H1 (cell line): Measurements from ENCODE around the gene CADPS. TPM values are rescaled to one million over a fixed set of nuclear protein-coding genes. Genes with fewer than 3 reads are reported as not detected.

ENCODE experiments used
- CTCF ChIA-PET: fragments of 300-600 bp; sonication (Branson Sonifier 250); formaldehyde crosslinking; loops from one replicate; lab custom pipeline; 2021; ENCODE audit not compliant: partially characterized antibody; lab: Charles Lee
- POLR2A ChIA-PET: fragments of 300-600 bp; sonication (Branson Sonifier 250); formaldehyde crosslinking; loops from one replicate; lab custom pipeline; 2021; ENCODE audit warnings: inconsistent platforms; ENCODE audit not compliant: partially characterized antibody; lab: Charles Lee
- DNase-seq, 2 experiments: peaks; one replicate each; pipeline versions ENCODE4 v3.0.0 to v3.0.0-alpha.2; 2010 to 2022; ENCODE audit warnings: low spot score in 2 of 2, low read depth in 1 of 2, mixed read lengths in 1 of 2
- FAIRE-seq: peaks from 2 replicates; lab custom pipeline; 2011; peaks lifted over from hg19 to GRCh38; lab: Jason Lieb, UNC
- H2AFZ ChIP-seq: 2 replicates; pipeline ENCODE4 v1.8.1; 2012; ENCODE audit warnings: low read length, inconsistent platforms
- H2AK5ac ChIP-seq: 2 replicates; pipeline ENCODE4 v1.6.1; 2013; ENCODE audit warnings: low read depth, low read length
- H2BK120ac ChIP-seq: replicated peaks from 2 replicates; pipeline ENCODE3; 2013; ENCODE audit warnings: low read depth, low read length, inconsistent platforms
- H2BK12ac ChIP-seq: 2 replicates; pipeline ENCODE4 v1.6.1; 2013; ENCODE audit warnings: low read depth, low read length
- H2BK15ac ChIP-seq: 2 replicates; pipeline ENCODE4 v1.6.1; 2013; ENCODE audit warnings: low read length
- H2BK20ac ChIP-seq: 2 replicates; pipeline ENCODE4 v1.6.1; 2013; ENCODE audit warnings: low read length
- H2BK5ac ChIP-seq: 2 replicates; pipeline ENCODE4 v1.6.1; 2013; ENCODE audit warnings: low read depth, low read length
- H3K14ac ChIP-seq: 2 replicates; pipeline ENCODE4 v1.6.1; 2013; ENCODE audit warnings: inconsistent platforms; ENCODE audit not compliant: insufficient read length
- H3K18ac ChIP-seq: 2 replicates; pipeline ENCODE4 v1.6.1; 2013; ENCODE audit warnings: low read length; ENCODE audit errors: extremely low read depth
- H3K23ac ChIP-seq: 2 replicates; pipeline ENCODE4 v1.6.1; 2013; ENCODE audit warnings: inconsistent platforms; ENCODE audit not compliant: insufficient read length
- H3K23me2 ChIP-seq: 2 replicates; pipeline ENCODE4 v1.6.1; 2013; ENCODE audit warnings: low read depth, low read length
- H3K27ac ChIP-seq: 2 replicates; pipeline ENCODE4 v1.6.1; 2011; ENCODE audit warnings: low read depth, low read length, inconsistent platforms
- H3K27me3 ChIP-seq, 4 experiments: replicated peaks in 1 of 4; 1 replicate in 1 of 4; 2 replicates in 3 of 4; pipeline versions ENCODE4 v1.6.1 to v1.8.1; 2011 to 2013; ENCODE audit warnings: low read length in 3 of 4, mild to moderate bottlenecking in 3 of 4, inconsistent platforms in 2 of 4, mixed read lengths in 2 of 4, moderate library complexity in 1 of 4; ENCODE audit not compliant: control insufficient read depth in 3 of 4, insufficient read depth in 3 of 4; ENCODE audit errors: extremely low read depth in 1 of 4
- H3K36me3 ChIP-seq, 4 experiments: 2 replicates each; pipeline versions ENCODE4 v1.6.1 to v1.8.1; 2011 to 2013; ENCODE audit warnings: mild to moderate bottlenecking in 4 of 4, low read length in 3 of 4, moderate library complexity in 2 of 4, control low read depth in 1 of 4, inconsistent platforms in 1 of 4; ENCODE audit not compliant: insufficient read depth in 4 of 4, control insufficient read depth in 2 of 4
- H3K4ac ChIP-seq: replicated peaks from 2 replicates; pipeline ENCODE3; 2013; ENCODE audit warnings: low read length, low read depth, mixed read lengths, inconsistent platforms; ENCODE audit not compliant: insufficient read length
- H3K4me1 ChIP-seq, 4 experiments: replicated peaks in 1 of 4; 1 replicate in 1 of 4; 2 replicates in 3 of 4; pipeline versions ENCODE4 v1.6.1 to v1.8.1; 2011 to 2013; ENCODE audit warnings: low read length in 3 of 4, inconsistent platforms in 2 of 4, mixed read lengths in 1 of 4; ENCODE audit not compliant: insufficient read depth in 4 of 4, control insufficient read depth in 3 of 4
- H3K4me2 ChIP-seq, 2 experiments: 2 replicates each; pipeline versions ENCODE4 v1.6.1 to v1.8.1; 2011 to 2013; ENCODE audit warnings: low read depth in 2 of 2, low read length in 2 of 2, control low read depth in 1 of 2, inconsistent platforms in 1 of 2, mild to moderate bottlenecking in 1 of 2; ENCODE audit not compliant: insufficient read depth in 1 of 2
- H3K4me3 ChIP-seq, 4 experiments: fragments of 200-600, 300-600 bp in 1 of 4; sonication (generic), shearing (Covaris generic), sonication (Bioruptor Twin) in 1 of 4; 2 replicates each; pipeline versions ENCODE4 v1.5.1 to v1.8.1; 2011 to 2016; ENCODE audit warnings: low read length in 4 of 4, low read depth in 3 of 4, control low read depth in 2 of 4, inconsistent platforms in 2 of 4, mild to moderate bottlenecking in 2 of 4, mixed read lengths in 1 of 4, moderate library complexity in 1 of 4; ENCODE audit not compliant: insufficient read depth in 2 of 4; ENCODE audit errors: extremely low read depth in 1 of 4
- H3K56ac ChIP-seq: replicated peaks from 2 replicates; pipeline ENCODE3; 2013; ENCODE audit warnings: low read depth, mild to moderate bottlenecking, mixed read lengths, low read length, inconsistent platforms; ENCODE audit not compliant: insufficient read length
- H3K79me1 ChIP-seq: 2 replicates; pipeline ENCODE4 v1.6.1; 2013; ENCODE audit warnings: low read depth, low read length, control low read depth
- H3K79me2 ChIP-seq, 2 experiments: 2 replicates each; pipeline versions ENCODE4 v1.6.1 to v1.8.1; 2012 to 2013; ENCODE audit warnings: low read length in 2 of 2, mild to moderate bottlenecking in 2 of 2, inconsistent platforms in 1 of 2; ENCODE audit not compliant: insufficient read depth in 2 of 2, control insufficient read depth in 1 of 2
- H3K9ac ChIP-seq, 4 experiments: replicated peaks in 1 of 4; 1 replicate in 1 of 4; 2 replicates in 3 of 4; pipeline versions ENCODE4 v1.6.1 to v1.8.1; 2011 to 2013; ENCODE audit warnings: low read depth in 3 of 4, low read length in 3 of 4, control low read depth in 2 of 4, mild to moderate bottlenecking in 2 of 4, moderate library complexity in 2 of 4, inconsistent platforms in 1 of 4; ENCODE audit errors: extremely low read depth in 1 of 4
- H3K9me3 ChIP-seq, 2 experiments: 2 replicates each; pipeline versions ENCODE4 v1.6.1 to v1.8.1; 2012 to 2013; ENCODE audit warnings: mild to moderate bottlenecking in 2 of 2, moderate library complexity in 2 of 2, control low read depth in 1 of 2, inconsistent platforms in 1 of 2, low read depth in 1 of 2, low read length in 1 of 2, mixed read lengths in 1 of 2; ENCODE audit not compliant: insufficient read depth in 2 of 2
- H4K20me1 ChIP-seq, 2 experiments: replicated peaks in 1 of 2; 2 replicates each; pipeline versions ENCODE3 to v1.8.1; 2011 to 2013; ENCODE audit warnings: inconsistent platforms in 2 of 2, low read length in 2 of 2, mild to moderate bottlenecking in 1 of 2; ENCODE audit not compliant: insufficient read depth in 2 of 2, control insufficient read depth in 1 of 2
- H4K5ac ChIP-seq: 2 replicates; pipeline ENCODE4 v1.6.1; 2013; ENCODE audit warnings: low read length, low read depth, mixed read lengths, inconsistent platforms; ENCODE audit not compliant: insufficient read length
- H4K8ac ChIP-seq: 2 replicates; pipeline ENCODE4 v1.8.0; 2013; ENCODE audit warnings: mild to moderate bottlenecking, moderate library complexity, low read length, inconsistent platforms; ENCODE audit not compliant: insufficient read depth; ENCODE audit errors: extremely low read depth
- H4K91ac ChIP-seq: replicated peaks from 2 replicates; pipeline ENCODE3; 2013; ENCODE audit warnings: low read length, mixed read lengths, inconsistent platforms; ENCODE audit not compliant: insufficient read length
- ATF3 ChIP-seq: IDR thresholded peaks from 2 replicates; pipeline ENCODE4 v1.6.1; 2011; ENCODE audit warnings: low read depth, mild to moderate bottlenecking, low read length; ENCODE audit not compliant: insufficient read depth
- BCL11A ChIP-seq, 2 experiments: IDR thresholded peaks; one replicate each; pipeline ENCODE4 v1.6.1; 2011; ENCODE audit warnings: low read depth in 2 of 2, low read length in 2 of 2, mild to moderate bottlenecking in 2 of 2
- BRCA1 ChIP-seq: IDR thresholded peaks from 2 replicates; pipeline ENCODE4 v1.6.1; 2012; ENCODE audit warnings: low read depth, low read length, improper control_type of control experiment
- CREB1 ChIP-seq: IDR thresholded peaks from 2 replicates; pipeline ENCODE4 v1.6.1; 2012; ENCODE audit warnings: inconsistent platforms
- FOSL1 ChIP-seq: IDR thresholded peaks from 2 replicates; pipeline ENCODE4 v1.6.1; 2011; ENCODE audit warnings: mild to moderate bottlenecking, low read depth, low read length, moderate library complexity; ENCODE audit not compliant: insufficient read depth
- GTF2F1 ChIP-seq: IDR thresholded peaks from 2 replicates; pipeline ENCODE4 v1.6.1; 2012; ENCODE audit warnings: low read depth, low read length, improper control_type of control experiment, borderline replicate concordance
- JUND ChIP-seq: IDR thresholded peaks from 2 replicates; pipeline ENCODE4 v1.6.1; 2011; ENCODE audit warnings: mild to moderate bottlenecking, improper control_type of control experiment, low read length
- POLR2AphosphoS5 ChIP-seq: IDR thresholded peaks from 2 replicates; pipeline ENCODE4 v1.6.1; 2011; ENCODE audit warnings: low read depth, low read length
- POU5F1 ChIP-seq: IDR thresholded peaks from 2 replicates; pipeline ENCODE4 v1.6.1; 2011; ENCODE audit warnings: low read depth, mild to moderate bottlenecking, low read length, moderate library complexity
- SP1 ChIP-seq: IDR thresholded peaks from 2 replicates; pipeline ENCODE4 v1.6.1; 2011; ENCODE audit warnings: low read depth, low read length
- SP2 ChIP-seq: IDR thresholded peaks from 2 replicates; pipeline ENCODE4 v1.6.1; 2012; ENCODE audit warnings: mild to moderate bottlenecking, low read length, inconsistent platforms
- SUZ12 ChIP-seq: fragments of 200-600 bp; sonication (generic); IDR thresholded peaks from 2 replicates; pipeline ENCODE4 v1.6.1; 2012; ENCODE audit warnings: mild to moderate bottlenecking, inconsistent platforms, low read length, moderate library complexity, mixed read lengths
- TAF7 ChIP-seq: optimal IDR thresholded peaks from 2 replicates; pipeline ENCODE3; 2011; ENCODE audit warnings: low read depth, mild to moderate bottlenecking, inconsistent platforms, low read length, moderate library complexity, borderline replicate concordance
- TBP ChIP-seq: IDR thresholded peaks from 2 replicates; pipeline ENCODE4 v1.6.1; 2011; ENCODE audit warnings: low read depth, low read length, improper control_type of control experiment
- USF2 ChIP-seq: IDR thresholded peaks from 2 replicates; pipeline ENCODE4 v1.6.1; 2011; ENCODE audit warnings: low read length, improper control_type of control experiment
- WGBS, 2 experiments: shearing (Covaris generic) in 1 of 2; methylation state at CpG; one replicate each; pipeline versions ENCODE4 v1.1.6 to v1.1.7; 2013 to 2015; ENCODE audit warnings: low lambda C conversion rate in 2 of 2, mixed read lengths in 2 of 2, inconsistent platforms in 1 of 2, low coverage in 1 of 2, missing lambda C conversion rate in 1 of 2; ENCODE audit not compliant: insufficient replicate concordance in 2 of 2, insufficient coverage in 1 of 2, insufficient read length in 1 of 2; ENCODE audit errors: extremely low coverage in 1 of 2, missing lambda C conversion rate in 1 of 2; 5-methylcytosine and 5-hydroxymethylcytosine counted together
- polyA plus RNA-seq, 7 experiments: library from polyadenylated mRNA; depleted of rRNA in 3 of 7; stranded (reverse) in 5 of 7; unstranded in 2 of 7; fragments of >200 nt in 5 of 7; fragments of 200-250 nt in 2 of 7; gene quantifications; 1 replicate in 5 of 7; 2 replicates in 1 of 7; 4 replicates in 1 of 7; pipeline versions ENCODE4 v1.2.1 to v1.2.3, GENCODE V29; 2011 to 2013; ENCODE audit warnings: missing spikeins in 2 of 7, mixed read lengths in 2 of 7
- total RNA-seq: library from RNA; stranded (reverse); fragmentation: NEBNext Ultra II Directional; extraction: Animal tissue kit (Norgen Biotek cat#: 25700); gene quantifications from 2 replicates; pipeline ENCODE4 v1.2.1, GENCODE V29; 2021

Gene CADPS
- total and polyA plus RNA-seq, 2 of the 8 experiments (the other 6 are each of a cell fraction or from before 2014, with no cell fraction given), result 7.1 to 10.2 TPM

DNA sequence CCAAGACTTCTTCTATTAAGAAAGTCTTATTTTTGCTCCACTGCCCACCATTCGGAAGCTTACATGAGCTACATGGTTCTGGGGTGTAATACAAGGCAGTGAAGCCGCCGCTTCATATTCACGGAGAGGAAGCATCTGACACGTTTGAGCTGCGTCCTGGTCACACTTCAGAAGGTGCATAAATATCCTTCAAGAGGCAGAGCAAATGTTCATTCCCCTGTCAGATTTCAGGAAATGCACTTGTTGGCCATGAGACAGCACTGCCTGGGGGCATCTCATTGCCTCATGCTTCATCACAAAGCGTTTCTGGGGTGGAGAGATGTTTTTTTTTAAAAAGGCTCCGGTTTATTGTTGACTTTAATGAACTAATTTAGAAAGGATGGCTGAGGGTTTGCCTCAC is 119.9 kb downstream of the CADPS start:
- no peak overlapping the region for H3K14ac ChIP-seq
- ChIA-PET POLR2A (no interaction called here), CTCF (interaction anchor here (0.7 to 2.1 kb wide), 2 partner anchors 107 to 476 kb away, joined by 4 to 6 read pairs; no protein-coding TSS in a partner anchor)
- no peak overlapping the region for H3K4me3 ChIP-seq
- no peak overlapping the region for H3K4ac ChIP-seq
- no peak overlapping the region for H4K5ac ChIP-seq
- H3K23ac ChIP-seq, result no peak overlapping the region
- H2BK20ac ChIP-seq, result no peak overlapping the region
- no peak for FAIRE-seq
- no peak overlapping the region for H2BK15ac ChIP-seq
- no peaks in the 10 kb centered on the region for H4K20me1 ChIP-seq
- no peaks in the 10 kb centered on the region for H3K27me3 ChIP-seq
- no peak for DNase-seq
- H3K56ac ChIP-seq, result no peak overlapping the region
- no peak overlapping the region for H2BK120ac ChIP-seq
- H2AK5ac ChIP-seq, result no peak overlapping the region
- no peak overlapping the region for H2BK12ac ChIP-seq
- no peaks in the 10 kb centered on the region for H3K9me3 ChIP-seq
- 94% methylated on average over 8 of the region's 8 CpGs; no CpG with 5 or more reads in 1 of the 2 experiments for WGBS, 2 experiments
- no peak overlapping the region for H4K8ac ChIP-seq
- no peaks in the 10 kb centered on the region for H3K79me1 ChIP-seq
- no peaks in the 10 kb centered on the region for H3K36me3 ChIP-seq
- no peaks in the 10 kb centered on the region for H3K4me1 ChIP-seq
- no peak overlapping the region for H4K91ac ChIP-seq
- no peak overlapping the region for H2BK5ac ChIP-seq
- H2AFZ ChIP-seq, result no peak overlapping the region
- no peak overlapping the region for H3K18ac ChIP-seq
- no peaks in the 10 kb centered on the region for H3K79me2 ChIP-seq
- no peaks in the 10 kb centered on the region for H3K23me2 ChIP-seq
- no peak overlapping the region for H3K9ac ChIP-seq
- H3K27ac ChIP-seq, result no peak overlapping the region
- no peak overlapping the region for H3K4me2 ChIP-seq
- TF ChIP-seq TBP (no peak), POU5F1 (no peak), ATF3 (no peak), TAF7 (no peak), BCL11A (IDR thresholded peaks at IDR 0.05; ENCODE audit: low read depth in 2 of 2, low read length in 2 of 2) (no peak), FOSL1 (no peak), SP2 (no peak), SUZ12 (no peak), JUND (no peak), SP1 (no peak), POLR2AphosphoS5 (no peak), USF2 (no peak), CREB1 (no peak), GTF2F1 (no peak), BRCA1 (no peak)
